Measurements from ENCODE around the gene PHOSPHO2. TPM values are rescaled to one million over a fixed set of nuclear protein-coding genes. Genes with fewer than 3 reads are reported as not detected.

PHOSPHO2 gene
- total and polyA plus RNA-seq, 10 of the 15 experiments (the other 5 are each of a cell fraction or from before 2014, with no cell fraction given), result 2.7 to 7.6 (median 4.2) TPM

- no peak for TF ChIP-seq IKZF2 (IDR thresholded peaks at IDR 0.05)
- TF ChIP-seq KAT2A (conservative IDR thresholded peaks at IDR 0.05; ENCODE audit: control insufficient read depth, low read depth, low read length), result no peak
- TF ChIP-seq SIN3A (IDR thresholded peaks at IDR 0.05; ENCODE audit: low read depth, low read length), result no peak
Observed at GRCh38 chr2:169717691-169718063, 23.4 kb downstream of the PHOSPHO2 start (continued).

- no peak overlapping the region for H3K4me3 ChIP-seq
- BruUV-seq (replicated peaks), result no TSS peak
- no peaks in the 10 kb centered on the region; the same call in 1 of the 2 replicates for H3K4me1 ChIP-seq (ENCODE audit: control insufficient read depth, insufficient read depth, low read length)
- DNase-seq (ENCODE audit: low read depth, low spot score), result no peak
- H3K9ac ChIP-seq (ENCODE audit: control insufficient read depth, insufficient read depth, low read length), result no peak overlapping the region
- no peaks in the 10 kb centered on the region for H3K27me3 ChIP-seq (replicated peaks in 1 of 2; ENCODE audit: control insufficient read depth in 2 of 2, insufficient read depth in 2 of 2, low read length in 1 of 2)
- no peaks in the 10 kb centered on the region for H3K79me2 ChIP-seq (ENCODE audit: control insufficient read depth, insufficient read depth, low read length)
- H2AFZ ChIP-seq (ENCODE audit: control insufficient read depth, low read depth, low read length), result no peak overlapping the region
- peak; percentile 61 for ATAC-seq
- CTCF ChIA-PET, result no interaction called here
- POLR2A ChIA-PET, result no interaction called here
- FAIRE-seq, result no peak
- intact Hi-C loops (cut with micrococcal nuclease; ENCODE audit: unreplicated experiment), result no loop called here
- no peaks in the 10 kb centered on the region for H3K36me3 ChIP-seq (ENCODE audit: control insufficient read depth in 2 of 2, insufficient read depth in 2 of 2, low read length in 1 of 2)
- SMC1A ChIA-PET (ENCODE audit: uncharacterized antibody, unreplicated experiment), result interaction anchor here (1.2 kb wide), 1 partner anchor 32 kb away, joined by 4 read pairs; no protein-coding TSS in a partner anchor
- H3K27ac ChIP-seq (ENCODE audit: control insufficient read depth, insufficient read depth), result no peak overlapping the region
- no peak overlapping the region for H3K4me2 ChIP-seq (ENCODE audit: control insufficient read depth, insufficient read depth)
- RAD21 ChIA-PET (ENCODE audit: unreplicated experiment), result no interaction called here
- H3K9me3 ChIP-seq (replicated peaks; ENCODE audit: control insufficient read depth, insufficient read depth, low read length), result no peaks in the 10 kb centered on the region
- in situ Hi-C loops (cut with MboI), result no loop called here
- WGBS (ENCODE audit: insufficient coverage, insufficient replicate concordance, low lambda C conversion rate, missing lambda C conversion rate), result 47% methylated on average over 2 of the region's 2 CpGs
- no peaks in the 10 kb centered on the region for H4K20me1 ChIP-seq (ENCODE audit: control insufficient read depth, insufficient read depth)
- TF ChIP-seq RBBP5 (conservative IDR thresholded peaks at IDR 0.05), result no peak
- TF ChIP-seq NR2C2 (IDR thresholded peaks at IDR 0.05; ENCODE audit: borderline replicate concordance, control insufficient read depth, insufficient read length, low read depth), result no peak
- no peak for TF ChIP-seq EZH2 (IDR thresholded peaks at IDR 0.05; ENCODE audit: borderline replicate concordance, control insufficient read depth, low read depth, low read length)
- no peak for TF ChIP-seq CBX5 (IDR thresholded peaks at IDR 0.05; ENCODE audit: low read depth)
- no peak for TF ChIP-seq RELA (IDR thresholded peaks at IDR 0.05; ENCODE audit: borderline replicate concordance, partially characterized antibody)
- no peak for TF ChIP-seq SMAD1 (IDR thresholded peaks at IDR 0.05; ENCODE audit: low read depth, partially characterized antibody)
- no peak for TF ChIP-seq REST (IDR thresholded peaks at IDR 0.05; ENCODE audit: low read depth, low read length)
- TF ChIP-seq TBL1XR1 (IDR thresholded peaks at IDR 0.05; ENCODE audit: low read depth, low read length), result no peak
- TF ChIP-seq TCF3 (IDR thresholded peaks at IDR 0.05; ENCODE audit: borderline replicate concordance, insufficient read depth, low read depth, low read length), result no peak
- TF ChIP-seq ZBTB4 (CRISPR knock-in tag; IDR thresholded peaks at IDR 0.05), result no peak
- no peak for TF ChIP-seq PBX3 (IDR thresholded peaks at IDR 0.05; ENCODE audit: insufficient replicate concordance, low read depth, low read length)
- TF ChIP-seq FOXK2 (IDR thresholded peaks at IDR 0.05), result no peak
- no peak for TF ChIP-seq POU2F2 (IDR thresholded peaks at IDR 0.05; ENCODE audit: borderline replicate concordance, low read depth, low read length)
Observed at GRCh38 chr2:169718930-169719504, 24.7 kb downstream of the PHOSPHO2 start.
